T-helper 1 cell (primary cell): ENCODE measurements around the gene CGAS.
A peak's percentile ranks its signal among the peaks of the same experiment; 100 is the strongest.

Experiments used
- DNase-seq, 5 donors: peaks; one replicate each; pipeline ENCODE4 v3.0.0-alpha.2; 2012 to 2020
- total RNA-seq, 4 donors: gene quantifications; one replicate each; lab custom pipeline; 2026; lab: John Stamatoyannopoulos, UW

The CGAS gene
- 27.1 to 37.2 (median 34.6) reads per million in 4 donors for total RNA-seq

GRCh38 chr6:73452107-73452461, at the start of gene CGAS:
Gene CGAS, minus strand, starts transcription at chr6:73452297. Its CDS starts 116 bp downstream, at chr6:73452181.
- peak; percentile 60 to 94 (median 71) for DNase-seq

GRCh38 chr6:73497915-73498314, 45.8 kb upstream of the CGAS start:
- DNase-seq, result no peak

GRCh38 chr6:73491377-73491776, 39.3 kb upstream of the CGAS start:
- no peak for DNase-seq

GRCh38 chr6:73487473-73487872, 35.4 kb upstream of the CGAS start:
- DNase-seq, result no peak

DNA sequence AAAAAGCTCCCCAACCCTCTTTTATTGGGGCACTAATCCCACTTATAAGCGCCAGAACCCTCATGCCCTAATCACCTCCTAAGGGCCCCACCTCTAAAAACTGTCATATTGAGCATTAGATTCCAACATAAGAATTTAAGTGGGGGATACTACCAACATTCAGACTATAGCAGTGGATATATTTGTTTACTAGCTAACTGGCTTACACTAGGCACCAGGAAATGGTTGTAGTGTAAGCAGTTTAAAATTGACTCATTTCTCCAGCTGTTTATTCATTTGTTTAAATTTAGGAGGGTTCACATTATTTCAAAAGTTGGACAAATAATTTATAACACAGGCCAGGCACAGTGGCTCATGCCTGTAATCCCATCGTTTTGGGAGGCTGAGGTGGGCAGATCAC, 32.3 kb upstream of the CGAS start:
- DNase-seq, result no peak

- no peak for DNase-seq
Measured at GRCh38 chr6:73481969-73482368, 29.9 kb upstream of the CGAS start.

DNA sequence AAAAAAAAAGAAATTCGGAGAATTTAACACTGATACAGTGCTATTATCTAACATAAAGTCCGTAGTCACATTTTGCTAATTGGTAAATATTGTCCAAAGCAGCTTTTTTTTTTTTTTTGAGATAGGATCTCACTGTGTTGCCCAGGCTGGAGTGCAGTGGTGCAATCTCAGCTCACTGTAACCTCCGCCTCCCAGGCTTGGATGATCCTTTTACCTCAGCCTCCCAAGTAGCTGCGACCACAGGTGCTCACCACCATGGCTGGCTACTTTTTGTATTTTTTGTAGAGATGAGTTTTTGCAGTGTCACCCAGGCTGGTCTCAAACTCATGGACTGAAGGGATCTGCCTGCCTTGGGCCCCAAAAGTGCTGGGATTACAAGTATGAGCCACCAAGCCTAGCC, 25.3 kb upstream of the CGAS start:
- no peak for DNase-seq

DNA sequence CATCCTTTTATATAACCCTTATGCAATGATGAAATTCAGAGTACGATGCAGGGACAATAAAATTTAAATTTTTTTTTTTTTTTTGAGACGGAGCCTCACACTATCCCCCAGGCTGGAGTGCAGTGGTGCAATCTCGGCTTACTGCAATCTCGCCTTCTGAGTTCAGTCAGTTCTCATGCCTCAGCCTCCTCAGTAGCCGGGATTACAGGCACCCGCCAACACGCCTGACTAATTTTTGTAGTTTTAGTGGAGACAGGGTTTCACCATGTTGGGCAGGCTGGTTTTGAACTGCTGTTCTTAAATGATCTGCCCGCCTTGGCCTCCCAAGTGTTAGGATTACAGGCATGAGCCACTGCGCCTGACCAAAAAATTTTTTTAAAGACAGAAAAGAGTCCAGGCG, 24.6 kb upstream of the CGAS start:
- no peak for DNase-seq

- DNase-seq, result no peak
Measured at GRCh38 chr6:73471686-73472290, 19.7 kb upstream of the CGAS start.

GRCh38 chr6:73461537-73462350, 9.6 kb upstream of the CGAS start, which contains the start of gene MTO1:
Gene MTO1, plus strand, starts transcription at chr6:73461737. Its CDS starts 118 bp downstream, at chr6:73461855.
- DNase-seq, result peak; percentile 64 to 95 (median 79)

DNA sequence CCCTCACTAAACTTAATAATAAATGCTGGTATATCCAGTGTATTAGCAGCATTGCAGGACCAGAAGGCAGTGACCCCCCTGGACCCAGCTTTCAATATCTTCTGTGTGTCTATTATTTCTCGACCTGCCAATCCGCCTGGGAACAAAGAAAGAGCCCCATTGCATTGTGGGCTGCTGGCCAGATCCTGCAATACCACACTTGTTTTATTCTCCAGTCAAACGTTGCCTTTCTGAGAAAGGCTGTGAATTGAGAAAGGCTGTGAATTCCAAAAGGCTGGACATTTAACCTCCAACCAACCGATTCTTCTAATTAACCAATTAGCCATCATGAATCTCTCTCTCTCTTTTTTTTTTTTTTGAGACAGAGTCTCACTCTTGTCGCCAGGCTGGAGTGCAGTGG, 8.0 kb upstream of the CGAS start:
- peak in 1 of 5 donors; percentile 36 for DNase-seq

DNA sequence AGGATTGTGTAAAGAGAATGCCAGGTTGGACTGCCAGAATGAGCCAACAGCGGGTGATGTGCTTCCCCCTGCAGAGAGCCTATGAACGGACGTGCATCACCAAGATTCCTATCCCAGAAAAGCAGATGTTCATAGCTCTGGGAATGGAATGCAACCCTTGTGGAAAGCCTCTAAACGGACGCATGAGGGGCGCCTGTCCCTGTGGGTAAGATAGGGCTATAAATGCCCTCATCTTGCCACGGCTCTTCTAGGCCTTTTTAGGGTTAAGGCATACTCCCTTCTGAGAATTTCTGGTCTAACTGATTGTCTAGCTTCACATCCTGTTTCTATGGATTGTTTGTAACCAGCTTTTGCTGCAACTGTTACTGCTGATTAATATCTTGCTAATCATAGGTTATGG, 7.4 kb upstream of the CGAS start:
- peak in 1 of 5 donors; percentile 52 for DNase-seq

GRCh38 chr6:73455865-73456629, 4.0 kb upstream of the CGAS start:
- DNase-seq, result peak in 1 of 5 donors; percentile 86

GRCh38 chr6:73451223-73452106, 632 bp downstream of the CGAS start:
- DNase-seq, result peak; percentile 21 to 67 (median 39)

DNA sequence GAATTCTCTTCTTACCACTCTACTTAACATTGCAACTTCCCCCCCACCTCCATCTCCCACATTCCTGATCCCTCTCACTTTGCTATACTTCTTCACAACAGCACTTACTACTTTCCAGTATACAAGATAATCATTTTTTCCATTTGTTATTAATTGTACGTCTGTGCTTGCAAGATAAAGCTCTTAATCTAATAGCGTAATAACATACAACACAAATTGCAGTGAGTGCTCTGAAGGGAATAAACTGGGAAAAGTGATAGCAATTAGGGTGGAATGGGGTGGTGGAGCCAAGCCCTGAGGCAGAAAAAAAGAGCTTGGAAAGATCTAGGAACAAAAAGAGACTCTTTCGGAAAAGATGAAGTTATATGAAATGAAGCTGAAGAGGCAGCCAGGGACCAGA, 8.5 kb downstream of the CGAS start:
- no peak for DNase-seq

- DNase-seq, result no peak
Measured at GRCh38 chr6:73435236-73435635, 16.9 kb downstream of the CGAS start.

- DNase-seq, result no peak
Measured at GRCh38 chr6:73421534-73421933, 30.6 kb downstream of the CGAS start.

DNA sequence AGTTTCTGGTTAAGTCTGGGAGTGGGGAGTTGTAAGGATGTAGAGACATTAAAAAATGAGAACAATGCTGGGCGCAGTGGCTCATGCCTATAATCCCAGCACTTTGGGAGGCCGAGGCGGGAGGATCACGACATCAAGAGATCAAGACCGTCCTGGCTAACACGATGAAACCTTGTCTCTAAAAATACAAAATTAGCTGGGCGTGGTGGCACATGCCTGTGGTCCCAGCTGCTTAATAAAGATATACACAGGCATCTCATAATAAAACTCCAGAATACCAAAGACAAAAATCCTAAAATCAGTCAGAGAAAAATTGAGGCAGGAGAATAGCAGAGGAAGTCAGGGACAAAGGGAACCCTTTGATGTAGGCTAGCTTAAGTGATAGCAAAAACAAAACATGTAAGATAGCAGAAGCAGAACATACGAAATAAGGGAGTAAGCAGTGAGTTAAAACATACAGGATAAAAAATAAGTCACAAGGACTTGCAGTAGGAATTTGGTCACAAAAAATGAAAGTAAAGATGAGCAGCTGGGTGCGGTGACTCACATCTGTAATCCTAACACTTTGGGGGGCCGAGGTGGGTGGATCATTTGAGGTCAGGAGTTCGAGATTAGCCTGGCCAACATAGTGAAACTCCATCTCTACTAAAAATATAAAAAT, 33.9 kb downstream of the CGAS start:
- DNase-seq, result no peak

DNA sequence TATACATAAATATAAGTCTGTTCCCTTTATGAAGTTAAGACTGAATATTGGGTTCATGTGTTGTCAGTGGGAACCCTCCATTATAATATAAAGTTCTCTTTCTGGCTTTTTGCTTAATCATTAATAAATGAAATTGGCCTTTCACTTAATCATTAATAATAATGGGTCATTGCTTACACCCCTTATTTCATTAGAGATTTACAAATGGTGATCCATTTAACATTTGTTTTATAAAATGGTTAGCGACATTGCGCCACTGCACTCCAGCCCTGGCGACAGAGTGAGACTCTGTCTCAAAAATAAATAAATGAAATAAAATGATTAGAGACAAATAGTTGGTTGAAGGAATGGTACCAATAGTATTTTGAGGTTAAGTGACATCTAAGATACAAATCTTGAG, 39.0 kb downstream of the CGAS start:
- no peak for DNase-seq

GRCh38 chr6:73409395-73409794, 42.7 kb downstream of the CGAS start:
- no peak for DNase-seq

GRCh38 chr6:73400656-73401055, 51.4 kb downstream of the CGAS start:
- DNase-seq, result no peak

GRCh38 chr6:73395875-73396274, 56.2 kb downstream of the CGAS start:
- DNase-seq, result no peak
